Stimulated activated CD8-positive, alpha-beta memory T cell treated with anti-CD3 and anti-CD28 coated beads, Interleukin-7, amount 100 ng/mL, for 48 hours (primary cell): Measurements from ENCODE around the gene SGPP1.
"Not testable (repeated sequence)": the region's sequence is repeated elsewhere in the genome, so short reads cannot be mapped to it uniquely, and the experiment has no call there.

Source experiments
- DNase-seq, 2 donors: peaks; one replicate each; pipeline ENCODE4 v3.0.0-alpha.2; 2020; ENCODE audit warnings: low read depth in 1 of 2; ENCODE audit errors: extremely low read depth in 1 of 2

The SGPP1 gene, protein sequence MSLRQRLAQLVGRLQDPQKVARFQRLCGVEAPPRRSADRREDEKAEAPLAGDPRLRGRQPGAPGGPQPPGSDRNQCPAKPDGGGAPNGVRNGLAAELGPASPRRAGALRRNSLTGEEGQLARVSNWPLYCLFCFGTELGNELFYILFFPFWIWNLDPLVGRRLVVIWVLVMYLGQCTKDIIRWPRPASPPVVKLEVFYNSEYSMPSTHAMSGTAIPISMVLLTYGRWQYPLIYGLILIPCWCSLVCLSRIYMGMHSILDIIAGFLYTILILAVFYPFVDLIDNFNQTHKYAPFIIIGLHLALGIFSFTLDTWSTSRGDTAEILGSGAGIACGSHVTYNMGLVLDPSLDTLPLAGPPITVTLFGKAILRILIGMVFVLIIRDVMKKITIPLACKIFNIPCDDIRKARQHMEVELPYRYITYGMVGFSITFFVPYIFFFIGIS

DNA sequence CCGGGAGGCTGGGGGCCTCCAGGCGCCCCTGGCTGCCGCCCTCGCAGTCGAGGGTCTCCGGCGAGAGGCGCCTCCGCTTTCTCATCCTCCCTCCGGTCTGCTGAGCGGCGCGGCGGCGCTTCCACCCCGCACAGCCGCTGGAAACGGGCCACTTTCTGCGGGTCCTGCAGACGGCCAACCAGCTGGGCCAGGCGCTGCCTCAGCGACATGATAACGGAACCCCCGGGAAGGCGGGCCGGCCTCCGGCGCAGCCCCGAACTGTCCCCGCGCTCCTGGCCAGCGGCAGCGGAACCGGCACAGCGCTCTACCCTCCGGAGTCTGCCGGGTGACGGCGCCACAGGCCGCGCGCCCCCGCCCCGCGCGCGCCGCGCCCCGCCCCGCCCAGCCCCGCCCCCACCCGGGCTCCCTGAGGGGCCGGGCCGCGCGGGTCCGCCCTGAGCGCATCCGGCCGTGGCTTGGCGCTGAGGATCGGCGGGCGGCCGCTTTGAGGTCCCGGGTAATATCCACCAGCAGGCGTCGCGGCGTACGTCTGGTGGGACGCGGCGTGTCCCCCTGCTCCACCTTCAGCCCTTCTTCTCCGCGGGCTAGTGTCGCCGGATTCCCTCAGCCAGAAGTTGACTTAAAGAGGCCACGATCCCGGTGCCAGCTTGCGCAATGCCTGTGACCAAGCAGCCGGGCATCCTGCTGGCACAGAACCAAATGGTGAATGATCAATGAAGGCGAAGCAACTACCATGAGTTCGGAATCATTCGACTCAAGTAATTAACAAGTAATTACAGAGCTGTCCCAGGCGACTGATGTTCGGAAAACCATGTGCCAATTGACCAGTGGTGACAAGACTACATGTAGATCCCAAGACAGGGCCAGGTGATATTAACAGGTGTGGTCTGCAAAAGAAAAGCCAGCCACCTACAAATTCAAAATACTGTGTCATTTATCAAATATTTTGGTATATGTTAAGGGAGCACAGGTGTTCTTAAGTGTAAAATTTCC is at the start of gene SGPP1:
Gene SGPP1, minus strand, starts transcription at position 330 of the 993 bp plus-strand sequence. Its CDS starts 121 bp downstream, at position 209.
- peak; percentile 48 to 63 for DNase-seq

DNA sequence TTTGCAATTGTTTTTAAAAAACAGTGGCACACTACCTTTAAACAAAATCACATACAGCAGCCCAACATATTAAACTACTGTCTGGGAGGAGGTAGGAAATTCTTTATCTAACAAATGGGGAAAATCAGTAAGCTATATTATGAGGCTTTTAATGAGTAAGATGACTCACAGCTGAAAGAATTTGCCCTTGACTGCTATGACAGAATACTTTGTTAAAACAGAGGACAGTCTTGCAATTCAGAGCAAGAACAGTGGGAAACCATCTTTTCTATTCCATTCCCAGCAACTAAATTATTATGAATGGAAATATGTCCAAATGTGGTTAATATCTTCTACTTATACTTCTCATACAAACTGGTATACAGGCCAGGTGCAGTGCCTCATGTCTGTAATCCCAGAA is 49.2 kb upstream of the SGPP1 start:
- no peak for DNase-seq

DNA sequence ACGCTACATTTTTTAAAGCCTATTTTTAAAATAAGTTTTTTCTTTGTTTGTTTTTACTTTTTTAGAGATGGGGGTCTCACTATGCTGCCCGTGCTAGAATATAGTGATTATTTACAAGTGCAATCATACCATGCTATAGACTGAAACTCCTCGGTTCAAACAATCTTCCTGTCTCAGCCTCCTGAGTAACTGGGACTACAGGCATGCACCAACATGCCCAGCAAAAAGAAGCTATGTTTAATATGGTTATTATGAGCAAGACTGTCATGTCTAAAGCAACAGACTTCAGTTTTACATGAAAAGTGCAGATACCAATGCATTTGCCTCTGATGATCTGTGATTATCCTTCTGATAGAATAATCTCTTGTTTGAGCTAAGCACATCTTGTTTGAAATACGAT is 45.6 kb upstream of the SGPP1 start:
- no peak for DNase-seq

- no peak for DNase-seq
Observed at GRCh38 chr14:63770187-63770807, 42.4 kb upstream of the SGPP1 start.

GRCh38 chr14:63766611-63767010 is 38.7 kb upstream of the SGPP1 start:
- DNase-seq = no peak

DNA sequence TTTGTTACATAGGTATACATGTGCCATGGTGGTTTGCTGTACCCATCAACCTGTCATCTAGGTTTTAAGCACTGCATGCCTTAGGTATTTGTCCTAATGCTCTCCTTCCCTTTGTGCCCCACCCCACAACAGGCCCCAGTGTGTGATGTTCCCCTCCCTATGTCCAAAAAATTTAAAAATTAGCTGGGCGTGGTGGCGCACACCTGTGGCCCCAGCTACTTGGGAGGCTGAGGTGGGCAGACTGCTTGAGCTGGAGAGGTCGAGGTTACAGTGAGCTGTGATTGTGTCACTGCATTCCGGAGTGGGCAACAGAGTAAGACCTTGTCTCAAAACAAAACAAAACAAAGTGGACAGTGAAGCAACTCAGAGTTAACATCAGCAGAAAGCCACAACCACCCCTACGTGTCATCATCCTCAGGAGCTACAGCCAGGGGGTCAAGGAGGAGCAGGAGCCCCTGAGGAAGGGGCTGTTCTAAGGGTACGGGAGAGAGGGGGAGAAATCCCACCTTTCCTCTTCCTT is 36.8 kb upstream of the SGPP1 start:
- DNase-seq = no peak

GRCh38 chr14:63764103-63764502 is 36.2 kb upstream of the SGPP1 start:
- no peak for DNase-seq

DNA sequence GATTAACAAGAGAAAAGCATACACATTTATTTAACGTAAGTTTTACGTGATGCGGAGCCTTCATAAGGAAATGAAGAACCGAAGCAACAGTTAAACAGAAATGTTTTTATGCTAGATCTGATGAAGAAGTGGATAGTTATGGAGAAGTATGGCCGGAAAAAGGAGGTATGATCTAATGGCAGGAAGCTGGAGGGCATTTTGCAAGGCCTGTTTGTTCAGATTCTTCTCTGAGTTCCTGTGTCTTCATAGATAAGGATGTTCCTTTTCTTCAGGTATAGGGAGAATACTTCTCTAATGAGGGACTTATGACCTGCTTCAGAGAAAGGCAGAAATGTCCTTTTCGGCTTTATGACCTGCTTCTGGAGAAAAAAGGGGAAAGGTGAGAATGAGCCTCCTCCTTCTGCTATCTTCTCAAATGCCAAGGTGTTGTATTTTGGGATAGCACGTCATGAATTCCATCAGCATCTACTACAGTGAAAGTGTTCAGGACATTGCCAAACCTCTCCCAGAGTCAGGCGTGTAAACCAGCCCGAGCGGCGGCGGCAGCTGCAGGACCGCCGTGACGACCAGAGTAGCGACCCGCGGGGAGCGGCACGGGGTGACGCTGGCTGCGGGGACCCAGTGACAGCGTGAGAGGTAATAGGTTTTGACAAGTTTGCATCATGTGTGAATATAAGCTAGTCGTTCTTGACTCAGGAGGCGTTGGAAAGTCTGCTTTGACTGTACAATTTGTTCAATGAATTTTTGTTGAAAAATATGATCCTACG is 33.7 kb upstream of the SGPP1 start:
- no peak for DNase-seq

- no peak for DNase-seq
Observed at GRCh38 chr14:63760014-63760413, 32.1 kb upstream of the SGPP1 start.

DNA sequence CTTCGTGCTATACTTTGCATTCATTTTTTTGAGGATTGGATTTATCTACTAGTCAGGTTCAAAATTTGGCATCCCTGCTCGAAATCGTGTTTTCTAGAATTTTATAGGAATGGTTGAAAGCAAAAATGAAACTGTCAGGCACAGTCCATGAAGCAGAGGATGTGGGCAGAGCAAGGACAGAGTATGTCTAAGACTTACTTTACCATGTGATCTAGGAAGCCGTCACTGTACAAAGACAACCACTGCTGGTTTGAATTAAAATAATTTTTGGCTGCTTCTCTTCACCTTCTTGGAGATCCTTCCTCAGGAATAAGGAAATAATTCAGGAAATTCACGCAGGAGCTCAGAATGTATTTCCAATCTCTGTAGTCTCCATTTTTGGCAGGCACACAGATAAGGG is 31.6 kb upstream of the SGPP1 start:
- DNase-seq = no peak

DNA sequence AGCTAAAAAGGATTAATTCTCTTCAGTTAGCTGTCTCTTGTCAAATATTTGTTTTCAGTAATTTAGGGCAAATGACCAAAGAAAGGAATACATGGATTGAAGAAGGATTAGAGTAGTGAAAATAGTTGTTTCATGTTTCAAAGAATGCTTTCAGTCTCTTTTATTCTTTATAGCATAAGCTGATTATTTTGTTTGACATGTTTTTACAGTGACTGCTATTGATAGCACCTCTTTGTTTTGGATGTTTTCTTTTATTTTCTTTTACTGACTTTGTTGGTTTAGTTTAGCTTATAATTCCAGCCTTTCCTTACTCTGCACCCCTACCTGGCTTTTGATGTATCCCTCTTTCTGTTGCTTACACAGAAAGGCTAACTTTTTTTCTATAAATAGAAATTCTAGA is 29.3 kb upstream of the SGPP1 start:
- DNase-seq = no peak

- no peak for DNase-seq
Observed at GRCh38 chr14:63752449-63753169, 24.7 kb upstream of the SGPP1 start.

DNA sequence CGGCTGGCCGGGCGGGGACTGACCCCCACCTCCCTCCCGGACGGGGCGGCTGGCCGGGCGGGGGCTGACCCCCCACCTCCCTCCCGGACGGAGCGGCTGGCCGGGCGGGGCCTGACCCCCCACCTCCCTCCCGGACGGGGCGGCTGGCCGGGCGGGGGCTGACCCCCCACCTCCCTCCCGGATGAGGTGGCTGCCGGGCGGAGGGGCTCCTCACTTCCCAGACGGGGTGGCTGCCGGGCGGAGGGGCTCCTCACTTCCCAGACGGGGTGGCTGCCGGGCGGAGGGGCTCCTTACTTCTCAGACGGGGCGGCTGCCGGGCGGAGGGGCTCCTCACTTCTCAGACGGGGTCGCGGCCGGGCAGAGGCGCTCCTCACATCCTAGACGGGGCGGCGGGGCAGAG is 23.2 kb upstream of the SGPP1 start:
- not testable (repeated sequence) for DNase-seq

GRCh38 chr14:63747846-63748245 is 20.0 kb upstream of the SGPP1 start:
- no peak for DNase-seq

- no peak for DNase-seq
Observed at GRCh38 chr14:63745858-63746425, 18.1 kb upstream of the SGPP1 start.

- no peak for DNase-seq
Observed at GRCh38 chr14:63745272-63745671, 17.4 kb upstream of the SGPP1 start.

- no peak for DNase-seq
Observed at GRCh38 chr14:63737582-63738006, 9.7 kb upstream of the SGPP1 start.

- no peak for DNase-seq
Observed at GRCh38 chr14:63735720-63736119, 7.9 kb upstream of the SGPP1 start.

DNA sequence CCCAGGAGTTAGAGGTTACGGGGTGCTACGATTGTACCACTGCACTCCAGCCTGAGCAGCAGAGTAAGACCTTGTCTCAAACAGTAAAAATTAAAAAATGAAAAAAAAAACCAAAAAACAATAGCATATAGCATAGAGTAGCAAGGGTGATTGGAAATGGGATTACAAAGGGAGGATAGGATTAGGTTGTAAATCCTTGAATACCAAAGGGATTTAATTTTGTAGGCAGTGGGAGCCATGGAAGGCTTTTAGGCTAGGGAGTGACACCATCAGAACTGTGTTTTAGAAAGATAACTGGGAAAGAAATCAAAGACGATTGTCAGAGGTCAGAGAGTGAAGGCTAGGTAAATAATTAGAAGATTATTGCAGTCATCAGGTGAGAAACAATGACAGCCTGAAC is 2.8 kb upstream of the SGPP1 start:
- DNase-seq = no peak
